Measurements from ENCODE around the gene NDUFC1.

DNA sequence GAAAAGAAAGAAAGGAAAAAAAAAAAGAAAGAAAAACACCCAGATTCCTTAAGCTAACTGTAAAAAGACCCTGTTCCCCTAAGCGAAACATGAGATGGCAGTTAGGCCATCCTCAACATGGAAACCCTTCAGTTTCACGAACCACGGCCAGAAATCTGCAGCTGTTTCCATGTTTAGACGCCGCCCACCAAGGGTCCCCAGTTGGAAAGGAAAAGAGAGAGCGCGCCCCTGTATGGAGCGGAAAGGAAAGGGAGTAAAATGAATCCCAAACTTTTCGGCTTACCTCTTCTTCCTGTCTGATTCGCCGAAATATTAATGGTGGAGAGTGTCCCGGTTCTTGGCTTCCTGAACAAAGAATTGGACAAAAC is 60.5 kb downstream of the NDUFC1 start:
- TF ChIP-seq, protein P1, sequence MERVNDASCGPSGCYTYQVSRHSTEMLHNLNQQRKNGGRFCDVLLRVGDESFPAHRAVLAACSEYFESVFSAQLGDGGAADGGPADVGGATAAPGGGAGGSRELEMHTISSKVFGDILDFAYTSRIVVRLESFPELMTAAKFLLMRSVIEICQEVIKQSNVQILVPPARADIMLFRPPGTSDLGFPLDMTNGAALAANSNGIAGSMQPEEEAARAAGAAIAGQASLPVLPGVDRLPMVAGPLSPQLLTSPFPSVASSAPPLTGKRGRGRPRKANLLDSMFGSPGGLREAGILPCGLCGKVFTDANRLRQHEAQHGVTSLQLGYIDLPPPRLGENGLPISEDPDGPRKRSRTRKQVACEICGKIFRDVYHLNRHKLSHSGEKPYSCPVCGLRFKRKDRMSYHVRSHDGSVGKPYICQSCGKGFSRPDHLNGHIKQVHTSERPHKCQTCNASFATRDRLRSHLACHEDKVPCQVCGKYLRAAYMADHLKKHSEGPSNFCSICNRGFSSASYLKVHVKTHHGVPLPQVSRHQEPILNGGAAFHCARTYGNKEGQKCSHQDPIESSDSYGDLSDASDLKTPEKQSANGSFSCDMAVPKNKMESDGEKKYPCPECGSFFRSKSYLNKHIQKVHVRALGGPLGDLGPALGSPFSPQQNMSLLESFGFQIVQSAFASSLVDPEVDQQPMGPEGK (CRISPR knock-in tag; IDR thresholded peaks at IDR 0.05; ENCODE audit: borderline replicate concordance), result no peak
- TF ChIP-seq ZNF70 (CRISPR knock-in tag; IDR thresholded peaks at IDR 0.05), result no peak
